Effector memory CD4-positive, alpha-beta T cell (primary cell): ENCODE measurements around the gene AIRE.
"Not testable (repeated sequence)": the region's sequence is repeated elsewhere in the genome, so short reads cannot be mapped to it uniquely, and the experiment has no call there.

Experiments used
- DNase-seq, 3 donors: peaks; one replicate each; pipeline ENCODE4 v3.0.0-alpha.2; 2020
- H3K27ac ChIP-seq: 2 replicates; pipeline ENCODE4 v1.7.0; 2013; ENCODE audit warnings: mild to moderate bottlenecking, low read length, moderate library complexity; ENCODE audit not compliant: insufficient read depth, poor library complexity, severe bottlenecking
- H3K27me3 ChIP-seq: replicated peaks from 2 replicates; pipeline ENCODE4 v1.7.0; 2013; ENCODE audit warnings: mild to moderate bottlenecking, low read length; ENCODE audit not compliant: insufficient read depth, control insufficient read depth, poor library complexity, severe bottlenecking
- H3K36me3 ChIP-seq: 2 replicates; pipeline ENCODE4 v1.7.0; 2013; ENCODE audit warnings: mild to moderate bottlenecking, low read length, moderate library complexity; ENCODE audit not compliant: control insufficient read depth, insufficient read depth
- H3K4me1 ChIP-seq: 2 replicates; pipeline ENCODE4 v1.7.0; 2013; ENCODE audit warnings: low read length, mild to moderate bottlenecking; ENCODE audit not compliant: control insufficient read depth, insufficient read depth, poor library complexity, severe bottlenecking
- H3K4me3 ChIP-seq: 2 replicates; pipeline ENCODE4 v1.7.0; 2013; ENCODE audit warnings: low read length, low read depth, mild to moderate bottlenecking; ENCODE audit not compliant: insufficient read depth, poor library complexity, severe bottlenecking
- H3K9me3 ChIP-seq: 2 replicates; pipeline ENCODE4 v1.7.0; 2013; ENCODE audit warnings: mild to moderate bottlenecking, low read length, moderate library complexity; ENCODE audit not compliant: control insufficient read depth

AIRE gene

GRCh38 chr21:44283211-44283785 lies 2.4 kb upstream of the AIRE start:
- not testable (repeated sequence) for H3K27me3 ChIP-seq, H3K4me1 ChIP-seq, H3K36me3 ChIP-seq, H3K9me3 ChIP-seq, H3K4me3 ChIP-seq, DNase-seq, H3K27ac ChIP-seq

- Histone ChIP-seq H3K4me3 (no peak overlapping the region), H3K36me3 (no peaks in the 10 kb centered on the region), H3K9me3 (no peaks in the 10 kb centered on the region), H3K27ac (no peak overlapping the region), H3K27me3 (no peaks in the 10 kb centered on the region), H3K4me1 (no peaks in the 10 kb centered on the region)
- DNase-seq: no peak
Measured at GRCh38 chr21:44283948-44284347, 1.7 kb upstream of the AIRE start.

DNA sequence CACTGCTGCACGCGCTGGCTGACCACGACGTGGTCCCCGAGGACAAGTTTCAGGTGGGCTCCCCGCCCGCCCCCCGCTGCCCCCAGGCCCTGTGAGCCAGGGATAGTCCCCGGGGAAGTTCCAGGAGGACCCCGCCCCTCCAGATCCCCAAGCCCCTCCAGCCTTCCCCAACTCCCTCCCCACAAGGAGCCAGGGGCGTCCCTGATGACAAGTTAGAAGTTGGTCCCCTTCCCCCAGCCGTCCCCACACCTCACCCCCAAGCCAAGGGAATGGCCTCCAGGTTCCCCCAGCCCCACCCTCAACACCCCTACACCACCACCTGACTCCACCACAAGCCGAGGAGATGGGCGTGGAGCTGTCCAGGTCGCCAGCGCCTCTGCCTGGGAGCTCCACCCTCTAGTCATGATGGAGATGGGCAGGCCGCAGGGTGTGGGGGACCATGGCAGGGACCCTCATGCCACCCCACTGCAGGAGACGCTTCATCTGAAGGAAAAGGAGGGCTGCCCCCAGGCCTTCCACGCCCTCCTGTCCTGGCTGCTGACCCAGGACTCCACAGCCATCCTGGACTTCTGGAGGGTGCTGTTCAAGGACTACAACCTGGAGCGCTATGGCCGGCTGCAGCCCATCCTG lies 525 bp downstream of the AIRE start:
- Histone ChIP-seq H3K4me1 (no peaks in the 10 kb centered on the region), H3K27ac (no peak overlapping the region), H3K36me3 (no peaks in the 10 kb centered on the region), H3K9me3 (no peaks in the 10 kb centered on the region), H3K4me3 (no peak overlapping the region), H3K27me3 (no peaks in the 10 kb centered on the region)
- no peak for DNase-seq

- Histone ChIP-seq H3K4me1 (no peaks in the 10 kb centered on the region), H3K27ac (no peak overlapping the region), H3K4me3 (no peak overlapping the region), H3K36me3 (no peaks in the 10 kb centered on the region), H3K9me3 (no peaks in the 10 kb centered on the region), H3K27me3 (no peaks in the 10 kb centered on the region)
- DNase-seq: no peak
Measured at GRCh38 chr21:44286716-44287632, 1.3 kb downstream of the AIRE start.

- no peaks in the 10 kb centered on the region for H3K27me3 ChIP-seq
- no peak overlapping the region for H3K4me3 ChIP-seq
Measured at GRCh38 chr21:44288251-44289110, 2.8 kb downstream of the AIRE start.

GRCh38 chr21:44289381-44290010 lies 3.8 kb downstream of the AIRE start:
- H3K27ac ChIP-seq: no peak overlapping the region
- no peaks in the 10 kb centered on the region for H3K9me3 ChIP-seq
- H3K27me3 ChIP-seq: no peaks in the 10 kb centered on the region
- no peaks in the 10 kb centered on the region for H3K36me3 ChIP-seq
- H3K4me3 ChIP-seq: no peak overlapping the region
- H3K4me1 ChIP-seq: peaks cover 15% of the 10 kb centered on the region
- DNase-seq: no peak

More at GRCh38 chr21:44288251-44289110, 2.8 kb downstream of the AIRE start:
- DNase-seq: no peak
- Histone ChIP-seq H3K4me1 (peaks cover 8% of the 10 kb centered on the region), H3K27ac (no peak overlapping the region), H3K9me3 (no peaks in the 10 kb centered on the region), H3K36me3 (no peaks in the 10 kb centered on the region)

- Histone ChIP-seq H3K4me1 (peaks cover 24% of the 10 kb centered on the region), H3K27ac (no peak overlapping the region), H3K9me3 (no peaks in the 10 kb centered on the region), H3K4me3 (no peak overlapping the region), H3K27me3 (no peaks in the 10 kb centered on the region), H3K36me3 (no peaks in the 10 kb centered on the region)
- DNase-seq: no peak
Measured at GRCh38 chr21:44290327-44291077, 4.8 kb downstream of the AIRE start.

DNA sequence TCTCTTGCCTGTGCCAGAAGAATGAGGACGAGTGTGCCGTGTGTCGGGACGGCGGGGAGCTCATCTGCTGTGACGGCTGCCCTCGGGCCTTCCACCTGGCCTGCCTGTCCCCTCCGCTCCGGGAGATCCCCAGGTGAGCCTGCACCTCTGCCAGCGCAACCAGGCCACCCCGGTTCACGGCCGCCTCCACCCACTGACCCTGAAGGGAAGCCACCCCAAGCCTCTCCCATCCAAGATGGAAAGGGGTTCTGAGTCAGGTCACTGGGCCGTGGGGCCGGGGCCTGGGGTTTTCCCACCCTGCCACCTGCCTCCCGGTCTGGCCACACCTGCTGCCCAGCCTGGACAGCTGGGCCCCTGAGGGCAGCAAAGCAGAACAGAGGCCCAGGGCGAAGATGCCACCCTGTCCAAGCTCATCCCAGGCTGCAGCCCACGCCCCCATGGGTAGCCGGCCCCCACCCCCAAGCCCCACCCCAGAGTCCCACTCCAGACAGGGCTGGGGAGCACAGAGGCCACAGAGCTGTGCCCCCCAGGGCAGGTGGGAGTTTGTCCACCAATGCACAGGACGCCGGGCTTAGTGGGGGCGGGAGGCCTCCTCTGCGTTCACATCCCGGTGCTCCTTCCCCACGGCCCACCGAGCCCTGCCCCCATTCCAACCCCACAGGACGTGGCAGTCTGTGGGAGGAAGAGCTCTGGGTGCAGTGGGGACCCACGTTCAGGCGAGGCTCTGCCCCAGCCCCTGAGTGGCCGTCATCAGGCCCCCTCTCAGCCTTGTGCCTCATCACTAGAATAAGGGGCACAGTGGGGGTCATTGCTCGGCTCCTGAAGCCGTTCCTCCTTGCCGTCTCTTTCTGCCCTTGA lies 5.6 kb downstream of the AIRE start:
- no peak for DNase-seq
- H3K27ac ChIP-seq: no peak overlapping the region
- no peak overlapping the region for H3K4me3 ChIP-seq
- no peaks in the 10 kb centered on the region for H3K9me3 ChIP-seq
- H3K4me1 ChIP-seq: peaks cover 24% of the 10 kb centered on the region
- H3K27me3 ChIP-seq: no peaks in the 10 kb centered on the region
- no peaks in the 10 kb centered on the region for H3K36me3 ChIP-seq
